Measurements from ENCODE around the gene MCF2L. TPM values are rescaled to one million over a fixed set of nuclear protein-coding genes. Genes with fewer than 3 reads are reported as not detected.

The MCF2L gene
- total RNA-seq, 2 experiments from 2014 or later = 2.8 to 16.4 TPM

- Histone ChIP-seq H3K27ac (ENCODE audit: low read depth, low read length, poor library complexity, severe bottlenecking) (no peak overlapping the region), H3K4me3 (ENCODE audit: low read depth, low read length, poor library complexity, severe bottlenecking) (no peak overlapping the region), H4K20me1 (ENCODE audit: insufficient read depth, low read length) (no peaks in the 10 kb centered on the region), H3K79me2 (ENCODE audit: insufficient read depth, low read depth, low read length) (no peaks in the 10 kb centered on the region), H3K4me2 (ENCODE audit: low read length) (no peak overlapping the region), H2AFZ (ENCODE audit: low read length) (no peak overlapping the region), H3K9me2 (ENCODE audit: insufficient read depth, low read length) (no peaks in the 10 kb centered on the region), H3K36me3 (ENCODE audit: insufficient read depth, low read length) (no peaks in the 10 kb centered on the region), H3K9me3 (ENCODE audit: low read length) (no peaks in the 10 kb centered on the region), H3K4me1 (ENCODE audit: insufficient read depth, low read length, poor library complexity, severe bottlenecking) (peaks cover 6% of the 10 kb centered on the region)
- no peak for TF ChIP-seq EZH2phosphoT487 (IDR thresholded peaks at IDR 0.05; ENCODE audit: borderline replicate concordance, low read depth, low read length)
- no peak for TF ChIP-seq CTCF (conservative IDR thresholded peaks at IDR 0.05; ENCODE audit: low read length)
- ChIA-PET CTCF (ENCODE audit: unreplicated experiment) (no interaction called here), POLR2A (no interaction called here)
- intact Hi-C loops (cut with micrococcal nuclease; ENCODE audit: unreplicated experiment) = no loop called here
- BruUV-seq (replicated peaks) = no TSS peak
- DNase-seq (ENCODE audit: low spot score) = no peak
Observed at GRCh38 chr13:113017506-113018215, 48.6 kb downstream of the MCF2L start.

GRCh38 chr13:113018676-113019465 is 49.9 kb downstream of the MCF2L start:
- Histone ChIP-seq H3K4me3 (ENCODE audit: low read depth, low read length, poor library complexity, severe bottlenecking) (no peak overlapping the region), H3K4me1 (ENCODE audit: insufficient read depth, low read length, poor library complexity, severe bottlenecking) (peaks cover 6% of the 10 kb centered on the region), H3K79me2 (ENCODE audit: insufficient read depth, low read depth, low read length) (no peaks in the 10 kb centered on the region), H2AFZ (ENCODE audit: low read length) (no peak overlapping the region), H4K20me1 (ENCODE audit: insufficient read depth, low read length) (no peaks in the 10 kb centered on the region), H3K4me2 (ENCODE audit: low read length) (no peak overlapping the region), H3K9me3 (ENCODE audit: low read length) (no peaks in the 10 kb centered on the region), H3K9me2 (ENCODE audit: insufficient read depth, low read length) (no peaks in the 10 kb centered on the region), H3K27ac (ENCODE audit: low read depth, low read length, poor library complexity, severe bottlenecking) (no peak overlapping the region), H3K36me3 (ENCODE audit: insufficient read depth, low read length) (no peaks in the 10 kb centered on the region)
- TF ChIP-seq CTCF (conservative IDR thresholded peaks at IDR 0.05; ENCODE audit: low read length) (no peak), EZH2phosphoT487 (IDR thresholded peaks at IDR 0.05; ENCODE audit: borderline replicate concordance, low read depth, low read length) (no peak)
- no peak for DNase-seq (ENCODE audit: low spot score)
- no TSS peak for BruUV-seq (replicated peaks)
- intact Hi-C loops (cut with micrococcal nuclease; ENCODE audit: unreplicated experiment) = no loop called here
- ChIA-PET POLR2A (no interaction called here), CTCF (ENCODE audit: unreplicated experiment) (no interaction called here)

Measured in OCI-LY7 (cell line).